Calu3 (cell line): ENCODE results near the gene MICAL1. TPM values are rescaled to one million over a fixed set of nuclear protein-coding genes. Genes with fewer than 3 reads are reported as not detected.

ENCODE experiments used
- BruUV-seq: library from RNA; stranded (reverse); fragments of 400-500 nt; replicated peaks from 2 replicates; lab custom pipeline; 2021; lab: Mats Ljungman, UMichigan
- CTCF ChIA-PET: fragments of 300-600 bp; sonication (Branson Sonifier 250); formaldehyde crosslinking; loops from one replicate; lab custom pipeline; 2022; ENCODE audit warnings: antibody characterized with exemption; lab: Charles Lee
- DNase-seq: peaks from one replicate; pipeline ENCODE4 v3.0.0; 2022
- H3K27ac Mint-ChIP-seq: one replicate; pipeline ENCODE4 v1.8.0; 2022; ENCODE audit warnings: mixed read lengths; ENCODE audit not compliant: unreplicated experiment
- H3K27me3 Mint-ChIP-seq: one replicate; pipeline ENCODE4 v1.8.0; 2022; ENCODE audit warnings: mixed read lengths; ENCODE audit not compliant: unreplicated experiment
- H3K36me3 Mint-ChIP-seq: one replicate; pipeline ENCODE4 v1.8.0; 2022; ENCODE audit warnings: mild to moderate bottlenecking, moderate library complexity, mixed read lengths; ENCODE audit not compliant: insufficient read depth, unreplicated experiment
- H3K4me1 Mint-ChIP-seq: one replicate; pipeline ENCODE4 v1.8.0; 2022; ENCODE audit warnings: mild to moderate bottlenecking, low read depth, mixed read lengths; ENCODE audit not compliant: unreplicated experiment
- H3K4me3 Mint-ChIP-seq: one replicate; pipeline ENCODE4 v1.8.0; 2022; ENCODE audit warnings: mild to moderate bottlenecking, low read depth, moderate library complexity, mixed read lengths; ENCODE audit not compliant: unreplicated experiment
- H3K9me3 Mint-ChIP-seq: one replicate; pipeline ENCODE4 v1.8.0; 2022; ENCODE audit warnings: low read depth, mixed read lengths; ENCODE audit not compliant: unreplicated experiment
- CTCF ChIP-seq: fragments of 200-600 bp; IDR thresholded peaks from one replicate; pipeline ENCODE4 v1.8.0; 2022; ENCODE audit warnings: antibody characterized with exemption; ENCODE audit not compliant: unreplicated experiment
- intact Hi-C: fragments of 100-400 bp; cut with micrococcal nuclease; formaldehyde crosslinking; loops from one replicate; pipeline ENCODE4 v1.10.0; 2022; ENCODE audit not compliant: unreplicated experiment
- total RNA-seq: library from RNA; stranded (reverse); gene quantifications from 2 replicates; pipeline ENCODE4 v1.2.3, GENCODE V29; 2022

Gene MICAL1
- total RNA-seq, 1 experiment from 2014 or later = 22.5 TPM

- BruUV-seq = no TSS peak
- no peaks in the 10 kb centered on the region for H3K4me1 Mint-ChIP-seq
- DNase-seq = no peak
- no peak for TF ChIP-seq CTCF
- no peaks in the 10 kb centered on the region for H3K27me3 Mint-ChIP-seq
- intact Hi-C loops = no loop called here
- no peak overlapping the region for H3K4me3 Mint-ChIP-seq
- H3K27ac Mint-ChIP-seq = peak overlapping the region; percentile 30
- H3K9me3 Mint-ChIP-seq = no peaks in the 10 kb centered on the region
- H3K36me3 Mint-ChIP-seq = peaks cover 39% of the 10 kb centered on the region
- CTCF ChIA-PET = no interaction called here
Measured at GRCh38 chr6:109445382-109445781, 10.2 kb downstream of the MICAL1 start.

GRCh38 chr6:109443425-109443950 is 12.1 kb downstream of the MICAL1 start:
- Mint-ChIP-seq H3K27me3 (no peaks in the 10 kb centered on the region), H3K27ac (no peak overlapping the region), H3K36me3 (peaks cover 51% of the 10 kb centered on the region), H3K4me3 (no peak overlapping the region), H3K9me3 (no peaks in the 10 kb centered on the region), H3K4me1 (no peaks in the 10 kb centered on the region)
- intact Hi-C loops = loop anchor here (5.0 kb wide), 1 partner anchor 61 kb away; the partner anchor contains the start of gene CD164
- BruUV-seq = no TSS peak
- TF ChIP-seq CTCF = no peak
- CTCF ChIA-PET = no interaction called here
- no peak for DNase-seq

GRCh38 chr6:109442393-109442924 is 13.1 kb downstream of the MICAL1 start:
- CTCF ChIA-PET = no interaction called here
- intact Hi-C loops = loop anchor here (5.0 kb wide), 1 partner anchor 60 kb away; the partner anchor contains the start of gene CD164

GRCh38 chr6:109441069-109441816 is 14.3 kb downstream of the MICAL1 start:
- CTCF ChIA-PET = interaction anchor here (1.3 to 2.6 kb wide), 4 partner anchors 22 to 598 kb away, joined by 3 to 17 read pairs (median 6); partner anchors contain the start of gene CD164

More at GRCh38 chr6:109442393-109442924, 13.1 kb downstream of the MICAL1 start:
- H3K27me3 Mint-ChIP-seq = no peaks in the 10 kb centered on the region
- H3K4me3 Mint-ChIP-seq = peak overlapping the region; percentile 93
- H3K36me3 Mint-ChIP-seq = peaks cover 51% of the 10 kb centered on the region
- H3K27ac Mint-ChIP-seq = no peak overlapping the region
- H3K4me1 Mint-ChIP-seq = no peaks in the 10 kb centered on the region
- DNase-seq = no peak
- BruUV-seq = no TSS peak
- no peak for TF ChIP-seq CTCF
- no peaks in the 10 kb centered on the region for H3K9me3 Mint-ChIP-seq

More at GRCh38 chr6:109441069-109441816, 14.3 kb downstream of the MICAL1 start:
- TF ChIP-seq CTCF = no peak
- no peaks in the 10 kb centered on the region for H3K4me1 Mint-ChIP-seq
- TSS peak; percentile 47 for BruUV-seq
- peak; percentile 69 for DNase-seq
- H3K4me3 Mint-ChIP-seq = peak overlapping the region; percentile 93
- peaks cover 51% of the 10 kb centered on the region for H3K36me3 Mint-ChIP-seq
- H3K27ac Mint-ChIP-seq = peak overlapping the region; percentile 96
- H3K27me3 Mint-ChIP-seq = no peaks in the 10 kb centered on the region
- intact Hi-C loops = loop anchor here (5.0 kb wide), 1 partner anchor 59 kb away; the partner anchor contains the start of gene CD164
- H3K9me3 Mint-ChIP-seq = no peaks in the 10 kb centered on the region
